NCI-H2227 (cell line): ENCODE results near the gene ILRUN.
"Not testable (repeated sequence)": the region's sequence is repeated elsewhere in the genome, so short reads cannot be mapped to it uniquely, and the experiment has no call there.

Source experiments
- DNase-seq: peaks from one replicate; lab custom pipeline; 2025; ENCODE audit not compliant: unreplicated experiment; lab: John Stamatoyannopoulos, UW

ILRUN gene

DNA sequence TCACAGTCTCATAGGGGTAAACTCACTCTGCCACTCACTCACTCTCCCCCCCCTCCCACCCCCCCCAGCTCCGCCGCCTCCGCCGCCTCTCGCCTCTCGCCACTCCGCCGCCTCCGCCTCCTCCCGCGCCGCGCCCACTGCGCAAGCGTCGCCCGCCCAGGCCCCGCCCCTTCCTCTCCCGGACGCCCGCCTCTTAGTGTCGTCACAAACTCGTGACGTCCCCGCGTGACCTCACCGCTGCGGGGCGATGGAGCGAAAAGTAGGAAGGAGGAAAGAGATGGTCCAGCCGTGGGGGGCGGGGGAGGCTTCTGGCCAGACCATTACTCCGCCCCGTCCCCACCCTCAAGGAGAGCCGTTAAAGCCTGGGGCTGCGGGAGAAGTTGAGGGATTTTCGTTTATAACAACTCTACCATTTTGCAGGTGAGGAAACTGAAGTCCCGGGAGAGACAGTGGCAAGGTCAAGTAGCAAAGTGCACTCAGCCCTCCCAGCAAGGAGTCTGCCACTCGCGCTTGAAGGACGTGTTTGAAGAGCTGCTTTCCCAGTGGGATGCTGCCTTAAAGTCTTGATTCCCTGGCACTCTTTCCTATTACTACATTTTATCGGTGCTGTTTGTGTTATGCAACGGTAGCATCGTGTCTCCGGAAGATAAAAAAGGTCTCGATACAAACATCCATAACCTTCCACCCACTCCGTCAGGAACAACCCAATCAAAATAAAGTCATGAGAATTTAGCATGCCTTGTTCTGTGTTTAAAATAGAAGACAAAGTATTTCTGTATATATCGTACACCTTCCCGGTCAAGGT is at the start of gene ILRUN:
Gene ILRUN, minus strand, starts transcription at position 29 of the 805 bp plus-strand sequence. CDS start 164 bp downstream, outside the sequence.
- peak; percentile 99 for DNase-seq

DNA sequence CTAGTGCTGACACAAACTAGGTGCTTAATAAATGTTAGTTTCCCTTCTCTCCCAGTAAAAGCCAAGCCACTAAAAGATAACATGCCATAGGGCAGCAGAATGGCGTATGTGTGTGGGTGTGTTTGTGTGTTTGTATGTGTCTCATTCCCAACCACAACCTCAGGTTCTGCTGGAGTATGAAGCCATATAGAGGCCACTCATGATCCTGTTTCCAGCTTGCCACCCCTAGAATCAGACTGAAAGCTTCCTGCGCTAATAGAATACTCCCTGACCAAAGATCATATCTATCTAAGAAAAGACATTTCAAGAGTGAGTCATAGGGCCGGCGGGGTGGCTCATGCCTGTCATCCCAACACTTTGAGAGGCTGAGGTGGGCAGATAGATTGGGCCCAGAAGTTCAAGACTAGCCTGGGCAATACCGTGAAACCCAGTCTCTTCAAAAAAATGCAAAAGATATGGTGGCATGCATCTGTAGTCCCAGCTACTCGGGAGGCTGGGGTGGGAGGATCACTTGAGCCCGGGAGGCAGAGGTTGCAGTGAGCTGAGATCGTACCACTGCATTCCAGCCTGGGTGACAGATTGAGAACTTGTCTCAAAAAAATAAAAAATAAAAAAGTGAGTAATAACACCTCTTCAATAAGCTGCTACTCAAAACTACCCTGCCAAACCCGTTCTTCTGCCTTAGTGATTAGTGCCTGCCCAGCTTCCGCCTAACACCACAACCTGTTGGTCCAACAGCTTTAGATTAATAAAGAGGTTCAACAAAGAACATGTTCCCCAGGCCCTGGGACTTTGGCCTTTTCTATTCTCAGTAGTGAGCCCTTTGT is 48.9 kb upstream of the ILRUN start:
- no peak for DNase-seq

DNA sequence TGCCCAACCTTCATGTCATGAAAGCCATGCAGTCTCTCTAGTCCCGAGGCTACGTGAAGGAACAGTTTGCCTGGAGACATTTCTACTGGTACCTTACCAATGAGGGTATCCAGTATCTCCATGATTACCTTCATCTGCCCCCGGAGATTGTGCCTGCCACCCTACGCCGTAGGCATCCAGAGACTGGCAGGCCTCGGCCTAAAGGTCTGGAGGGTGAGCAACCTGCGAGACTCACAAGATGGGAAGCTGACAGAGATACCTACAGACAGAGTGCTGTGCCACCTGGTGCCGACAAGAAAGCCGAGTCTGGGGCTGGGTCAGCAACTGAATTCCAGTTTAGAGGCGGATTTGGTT is 47.7 kb upstream of the ILRUN start:
- not testable (repeated sequence) for DNase-seq

DNA sequence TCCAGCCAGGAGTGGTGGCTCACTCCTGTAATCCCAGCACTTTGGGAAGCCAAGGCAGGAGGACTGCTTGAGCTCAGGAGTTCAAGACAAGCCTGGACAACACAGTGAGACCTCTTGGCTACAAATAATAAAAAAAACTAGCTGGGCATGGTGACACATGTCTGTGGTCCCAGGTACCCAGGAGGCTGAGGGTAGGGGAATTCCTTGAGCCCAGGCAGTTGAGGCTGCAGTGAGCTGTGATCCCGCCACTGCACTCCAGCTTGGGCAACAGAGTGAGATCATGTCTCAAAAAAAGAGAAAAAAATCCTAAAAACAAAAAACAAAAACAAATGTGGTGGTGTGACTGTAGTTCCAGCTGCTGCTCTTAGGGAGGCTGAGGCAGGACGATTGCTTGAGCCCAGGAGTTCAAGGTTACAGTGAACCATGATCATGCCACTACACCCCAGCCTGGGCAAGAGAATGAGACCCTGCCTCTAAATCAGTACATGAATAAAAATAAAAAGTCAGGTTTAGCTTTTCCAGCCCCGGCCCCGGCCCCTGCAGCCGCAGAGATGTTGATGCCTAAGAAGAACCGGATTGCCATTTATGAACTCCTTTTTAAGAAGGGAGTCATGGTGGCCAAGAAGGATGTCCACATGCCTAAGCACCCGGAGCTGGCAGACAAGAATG is 47.2 kb upstream of the ILRUN start:
- DNase-seq = no peak

DNA sequence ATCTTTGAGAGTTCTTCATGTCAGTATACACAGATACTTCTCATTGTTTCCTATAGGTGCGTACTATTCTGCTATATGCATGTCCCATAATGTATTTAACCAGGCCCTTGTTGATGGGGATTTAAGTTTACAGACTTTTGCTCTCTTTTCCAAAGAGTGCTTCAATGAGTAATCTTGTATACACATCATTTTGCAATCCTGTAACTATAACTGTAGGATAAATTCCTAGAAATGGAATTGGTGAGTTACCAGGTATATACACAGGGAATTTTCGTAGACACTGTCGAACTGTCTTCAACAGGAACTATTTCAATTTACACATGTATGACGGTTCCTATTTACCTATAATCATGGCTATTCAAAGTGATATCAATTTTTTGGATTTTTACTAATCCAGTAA is 45.5 kb upstream of the ILRUN start:
- DNase-seq = no peak

DNA sequence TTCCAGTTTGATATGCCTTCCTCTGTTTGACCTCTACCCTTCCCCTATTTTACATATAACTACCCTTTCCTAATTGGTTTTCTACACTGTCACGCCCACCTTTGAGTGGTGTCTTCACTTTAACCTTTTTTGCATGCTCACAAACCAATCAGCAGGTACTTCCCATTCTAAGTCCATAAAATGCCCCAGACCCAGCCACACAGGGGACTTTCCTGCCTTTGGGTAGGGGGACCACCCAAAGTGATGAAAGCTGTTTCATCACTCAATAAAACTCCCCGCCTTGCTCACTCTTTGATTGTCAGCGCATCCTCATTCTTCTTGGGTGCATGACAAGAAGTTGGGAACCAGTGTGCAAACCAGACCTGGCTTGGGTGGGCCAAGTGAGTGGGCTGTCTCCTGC is 40.3 kb upstream of the ILRUN start:
- DNase-seq = no peak

DNA sequence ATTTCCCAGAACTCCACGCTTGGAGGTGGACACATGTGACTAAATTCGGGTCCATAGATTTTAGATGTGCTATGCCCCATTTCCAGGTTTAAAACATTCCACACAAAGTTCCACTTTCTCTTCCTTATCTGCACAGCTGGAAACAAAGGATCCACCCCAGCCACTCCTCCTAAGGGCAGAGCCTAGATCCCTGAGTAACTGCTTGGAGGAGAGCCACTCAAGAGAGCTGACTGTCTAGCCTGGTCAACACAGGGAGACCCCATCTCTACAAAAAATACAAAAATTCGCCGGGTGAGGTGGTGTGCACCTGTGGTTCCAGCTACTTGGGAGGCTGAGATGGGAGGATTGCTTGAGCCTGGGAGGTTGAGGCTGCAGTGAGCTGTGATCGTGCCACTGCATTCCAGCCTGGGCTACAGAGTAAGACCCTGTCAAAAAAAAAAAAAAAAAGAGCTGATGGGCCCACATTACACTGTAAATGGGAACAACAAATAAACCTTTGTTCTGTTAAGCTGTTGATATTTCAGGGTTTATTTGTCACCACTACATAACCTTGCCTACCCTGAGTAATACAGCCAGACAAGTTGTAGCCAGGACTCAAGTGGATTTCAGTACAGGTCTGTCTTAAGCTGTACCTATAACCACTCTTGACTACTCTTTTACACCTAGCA is 35.0 kb upstream of the ILRUN start:
- no peak for DNase-seq

DNA sequence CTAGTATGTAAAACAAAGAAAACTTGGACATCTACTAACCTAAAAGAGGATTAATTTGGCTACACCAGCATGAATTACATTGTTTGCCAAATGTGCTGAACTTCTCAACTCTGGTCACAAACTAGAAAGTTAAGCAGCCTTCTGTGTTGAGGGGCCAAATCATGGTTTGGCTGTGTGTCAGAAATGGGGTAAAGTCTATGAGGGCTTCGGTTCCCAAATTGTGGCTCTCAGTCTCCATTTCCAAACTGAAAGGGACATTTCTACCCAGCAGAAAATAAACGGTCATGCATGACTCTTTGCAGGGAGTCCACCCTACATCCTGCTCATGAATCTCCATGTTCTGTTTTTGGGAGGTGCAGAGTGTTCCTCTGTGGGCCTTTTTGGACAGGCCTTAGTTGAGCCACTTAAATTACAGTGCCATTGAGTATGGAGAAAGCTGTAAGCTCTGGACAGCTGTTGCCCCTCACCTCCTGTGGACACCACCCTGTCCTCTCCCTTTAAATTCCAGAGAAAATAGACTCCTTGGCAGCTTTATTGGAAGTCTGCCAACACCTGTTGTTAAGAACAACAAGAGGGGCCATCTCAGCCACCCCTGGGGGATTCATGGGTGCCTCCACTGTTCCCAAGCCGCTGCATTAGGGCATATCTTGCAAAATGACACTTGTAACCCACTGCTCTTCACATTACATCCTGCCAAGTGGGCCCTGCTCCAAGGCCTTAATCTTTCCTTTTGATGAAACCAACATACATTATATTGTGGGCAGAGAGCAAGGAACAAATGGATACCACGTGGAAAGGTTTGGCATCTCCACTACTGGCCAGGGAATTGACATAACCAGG is 33.3 kb upstream of the ILRUN start:
- peak; percentile 47 for DNase-seq

DNA sequence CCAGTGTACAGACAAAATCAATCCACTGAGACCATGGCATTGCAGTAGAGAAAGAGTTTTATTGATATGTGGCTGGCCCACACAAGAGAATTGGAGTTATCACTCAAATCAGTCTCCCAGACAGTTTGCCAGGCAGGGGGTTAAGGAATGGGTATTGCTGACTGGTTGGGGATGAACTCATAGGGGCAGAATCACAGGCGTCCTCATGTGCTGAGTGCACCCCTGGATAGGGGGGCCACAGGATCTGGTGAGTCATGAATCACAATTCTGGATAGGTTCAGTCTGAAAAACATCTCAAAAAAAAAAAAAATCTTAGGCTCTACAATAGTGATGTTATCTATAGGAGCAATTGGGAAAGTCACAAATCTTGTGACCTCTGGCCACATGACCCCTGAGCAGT is 29.5 kb upstream of the ILRUN start:
- DNase-seq = no peak

DNA sequence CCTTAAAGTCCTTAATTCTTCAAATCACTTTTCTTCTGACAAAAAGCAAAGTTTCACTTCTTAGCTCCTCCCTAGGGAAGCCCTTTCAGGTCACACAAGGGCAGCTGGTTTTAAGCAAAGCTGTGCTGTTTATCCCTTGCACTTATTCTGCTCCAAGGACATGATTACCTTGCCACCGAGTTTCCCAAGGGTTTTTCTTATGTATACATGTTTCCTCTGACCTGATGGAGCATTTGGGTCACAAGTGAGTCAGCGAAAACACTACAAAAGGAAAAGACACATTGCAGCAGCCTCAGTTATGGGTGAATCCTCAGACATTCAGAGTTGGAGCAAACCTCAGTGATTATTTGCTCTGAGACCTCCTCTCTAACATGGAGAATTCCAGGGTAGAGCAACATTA is 26.6 kb upstream of the ILRUN start:
- no peak for DNase-seq

DNA sequence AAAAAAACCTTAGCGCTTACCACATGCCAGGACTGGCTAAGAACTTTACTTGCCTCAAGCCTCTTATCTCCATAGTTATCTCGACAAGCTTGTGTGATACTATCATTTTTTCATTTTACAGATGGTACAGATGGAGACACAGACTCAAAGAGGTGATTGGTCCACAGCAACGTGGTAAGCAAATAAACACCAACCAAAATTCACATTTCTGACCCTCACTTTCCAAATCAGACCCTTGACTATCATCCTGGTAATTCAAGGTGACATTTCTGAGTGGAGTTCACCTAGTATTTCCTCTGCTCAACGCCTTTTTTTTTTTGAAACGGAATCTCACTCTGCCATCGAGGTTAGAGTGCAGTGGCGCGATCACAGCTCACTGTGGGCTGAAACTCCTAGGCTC is 25.9 kb upstream of the ILRUN start:
- DNase-seq = no peak

DNA sequence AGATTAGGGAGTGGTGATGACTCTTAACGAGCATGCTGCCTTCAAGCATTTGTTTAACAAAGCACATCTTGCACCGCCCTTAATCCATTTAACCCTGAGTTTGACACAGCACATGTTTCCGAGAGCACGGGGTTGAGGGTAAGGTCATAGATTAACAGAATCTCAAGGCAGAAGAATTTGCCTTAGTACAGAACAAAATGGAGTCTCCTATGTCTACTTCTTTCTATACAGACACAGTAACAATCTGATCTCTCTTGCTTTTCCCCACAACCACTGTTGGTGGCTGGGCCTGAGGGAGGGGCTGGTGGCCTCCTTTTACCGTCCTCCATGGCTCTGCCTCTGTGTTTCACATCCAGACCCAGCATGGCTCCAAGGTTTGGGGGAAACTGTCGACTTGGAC is 23.6 kb upstream of the ILRUN start:
- DNase-seq = not testable (repeated sequence)

DNA sequence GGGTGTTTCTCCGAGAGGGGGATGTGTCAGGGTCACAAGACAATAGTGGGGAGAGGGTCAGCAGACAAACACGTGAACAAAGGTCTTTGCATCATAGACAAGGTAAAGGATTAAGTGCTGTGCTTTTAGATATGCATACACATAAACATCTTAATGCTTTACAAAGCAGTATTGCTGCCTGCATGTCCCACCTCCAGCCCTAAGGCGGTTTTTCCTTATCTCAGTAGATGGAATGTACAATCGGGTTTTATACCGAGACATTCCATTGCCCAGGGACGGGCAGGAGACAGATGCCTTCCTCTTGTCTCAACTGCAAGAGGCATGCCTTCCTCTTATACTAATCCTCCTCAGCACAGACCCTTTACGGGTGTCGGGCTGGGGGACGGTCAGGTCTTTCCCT is 23.1 kb upstream of the ILRUN start:
- not testable (repeated sequence) for DNase-seq

DNA sequence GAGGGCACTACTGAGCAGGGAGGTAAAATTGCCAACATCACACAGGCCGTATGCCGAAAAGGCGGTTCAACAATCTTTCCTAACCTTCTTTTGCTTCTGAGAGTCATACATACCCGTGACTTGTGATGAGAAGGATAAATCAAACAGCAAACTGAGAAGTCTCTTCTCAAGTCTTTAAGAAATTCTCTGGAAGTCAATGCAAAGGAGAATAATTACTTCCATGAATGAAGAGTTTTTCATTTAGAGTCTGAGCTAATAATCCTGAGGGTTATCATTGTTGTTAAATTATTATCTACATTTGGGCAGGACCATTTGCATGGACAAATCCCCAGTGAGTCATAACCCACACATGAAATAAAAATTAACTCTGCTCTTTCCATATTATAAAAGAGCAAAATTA is 22.4 kb upstream of the ILRUN start:
- DNase-seq = no peak

DNA sequence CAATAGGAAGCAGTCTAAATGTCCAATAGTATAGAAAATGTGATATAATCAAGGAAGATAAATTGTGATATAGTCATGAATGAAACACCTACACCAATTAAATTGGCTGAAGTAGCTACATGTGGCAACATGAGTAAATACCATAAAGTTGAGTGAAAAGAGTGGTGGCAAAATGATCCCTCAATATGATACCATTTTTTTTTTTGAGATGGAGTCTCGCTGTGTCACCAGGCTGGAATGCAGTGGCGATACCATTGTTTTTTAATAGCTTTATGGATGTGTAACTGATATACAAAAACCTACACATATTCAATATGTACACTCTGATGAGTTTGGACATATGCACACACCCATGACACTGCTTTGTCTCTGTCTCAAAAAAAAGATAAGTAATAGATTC is 20.9 kb upstream of the ILRUN start:
- DNase-seq = no peak

DNA sequence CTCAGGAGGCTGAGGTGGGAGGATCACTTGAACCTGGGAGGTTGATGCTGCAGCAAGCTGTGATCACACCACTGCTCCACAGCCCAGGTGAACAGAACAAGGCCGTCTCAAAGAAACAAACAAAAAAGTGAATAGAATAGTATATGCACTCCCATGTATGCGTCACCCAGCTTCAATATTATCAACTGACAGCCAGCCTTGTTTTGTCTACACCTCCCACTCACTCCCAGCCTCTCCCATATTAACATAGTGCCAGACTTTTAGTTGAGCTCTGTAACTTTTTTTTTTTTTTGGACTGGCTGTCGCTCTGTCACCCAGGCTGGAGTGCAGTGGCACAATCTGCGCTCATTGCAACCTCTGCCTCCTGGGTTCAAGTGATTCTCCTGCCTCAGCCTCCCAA is 18.1 kb upstream of the ILRUN start:
- DNase-seq = no peak

DNA sequence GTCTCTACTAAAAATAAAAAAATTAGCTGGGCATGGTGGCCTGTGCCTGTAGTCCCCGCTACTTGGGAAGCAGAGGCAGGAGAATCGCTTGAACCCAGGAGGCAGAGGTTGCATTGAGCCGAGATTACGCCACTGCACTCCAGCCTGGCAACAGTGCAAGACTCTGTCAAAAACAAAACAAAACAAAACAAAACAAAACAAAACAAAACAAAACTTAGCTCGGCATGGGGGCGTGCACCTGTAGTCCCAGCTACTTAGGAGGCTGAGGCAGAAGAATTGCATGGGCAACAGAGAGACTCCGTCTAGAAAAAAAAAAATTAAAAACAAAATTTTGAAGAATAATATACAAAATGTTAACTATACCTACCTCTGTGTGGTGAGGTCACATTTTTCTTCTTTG is 16.3 kb upstream of the ILRUN start:
- not testable (repeated sequence) for DNase-seq

DNA sequence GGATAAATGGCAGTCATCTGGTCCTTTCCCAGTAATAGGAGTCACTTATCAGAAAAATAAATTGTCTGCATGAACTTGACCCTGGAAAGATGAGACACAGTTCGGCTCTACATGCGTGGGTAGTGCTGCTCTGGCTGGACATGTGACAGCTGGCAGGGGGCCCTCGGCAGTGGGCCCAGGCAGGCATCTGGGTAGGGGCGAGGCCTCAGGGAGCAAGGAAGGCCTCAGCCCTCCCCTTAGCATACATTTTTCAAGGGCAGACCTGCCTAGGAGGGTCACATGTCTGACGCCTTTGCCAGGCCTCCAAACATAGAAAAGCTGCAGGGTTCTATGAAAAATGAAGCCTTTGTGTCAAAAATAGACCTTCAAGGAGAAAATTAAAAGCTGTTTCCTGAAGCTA is 12.8 kb upstream of the ILRUN start:
- peak; percentile 41 for DNase-seq

DNA sequence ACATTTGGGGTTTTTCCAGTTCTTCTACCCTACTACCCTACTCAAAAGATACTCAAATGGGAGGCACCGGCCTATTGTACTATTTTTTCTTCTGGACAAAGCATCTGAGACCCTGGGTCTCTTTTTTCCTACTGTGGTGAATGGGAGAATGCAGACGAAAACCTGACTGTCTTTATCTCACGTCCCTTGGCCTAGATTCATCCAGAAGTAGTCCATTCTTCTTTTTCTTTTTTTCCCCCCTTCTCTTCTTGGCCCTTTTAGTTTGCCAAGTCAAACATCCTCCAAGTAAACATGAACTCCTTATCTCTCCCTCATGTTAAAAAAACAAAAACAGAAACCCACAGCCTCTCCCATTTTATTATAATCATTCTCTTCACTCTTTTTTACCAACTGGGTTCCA is 8.7 kb upstream of the ILRUN start:
- DNase-seq = no peak

DNA sequence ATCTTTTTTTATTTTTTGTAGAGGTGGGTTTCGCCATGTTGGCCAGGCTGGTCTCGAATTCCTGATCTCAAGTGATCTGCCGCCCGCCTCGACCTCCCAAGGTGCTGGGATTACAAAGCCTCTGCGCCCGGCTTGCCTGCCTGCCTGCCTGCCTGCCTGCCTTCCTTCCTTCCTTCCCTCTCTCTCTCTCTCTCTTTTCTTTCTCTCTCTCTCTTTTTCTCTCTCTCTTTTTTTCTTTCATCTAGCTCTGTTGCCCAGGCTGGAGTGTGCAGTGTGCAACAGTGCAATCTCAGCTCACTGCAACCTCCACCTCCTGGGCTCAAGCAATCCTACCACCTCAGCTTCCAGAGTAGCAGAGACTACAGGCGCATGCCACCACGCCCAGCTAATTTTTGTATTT is 4.6 kb upstream of the ILRUN start:
- DNase-seq = no peak
